Measurements from ENCODE around the gene HERC4.

The HERC4 gene

GRCh38 chr10:67959839-67960476 lies 115.1 kb downstream of the HERC4 start:
- no peak for DNase-seq (ENCODE audit: low spot score)

- no peak for DNase-seq (ENCODE audit: low spot score)
Observed at GRCh38 chr10:67955614-67956013, 119.5 kb downstream of the HERC4 start.

- DNase-seq (ENCODE audit: low spot score) = no peak
Observed at GRCh38 chr10:67943917-67944316, 131.2 kb downstream of the HERC4 start.

GRCh38 chr10:67936416-67936815 lies 138.7 kb downstream of the HERC4 start:
- DNase-seq (ENCODE audit: low spot score) = no peak

GRCh38 chr10:67935223-67935622 lies 139.9 kb downstream of the HERC4 start:
- DNase-seq (ENCODE audit: low spot score) = no peak

GRCh38 chr10:67934336-67934735 lies 140.7 kb downstream of the HERC4 start:
- DNase-seq (ENCODE audit: low spot score) = no peak

- DNase-seq (ENCODE audit: low spot score) = no peak
Observed at GRCh38 chr10:67933199-67933598, 141.9 kb downstream of the HERC4 start.

GRCh38 chr10:67926951-67927350 lies 148.1 kb downstream of the HERC4 start:
- DNase-seq (ENCODE audit: low spot score) = no peak

GRCh38 chr10:67925449-67926005 lies 149.6 kb downstream of the HERC4 start:
- no peak for DNase-seq (ENCODE audit: low spot score)

- DNase-seq (ENCODE audit: low spot score) = no peak
Observed at GRCh38 chr10:67924136-67924535, 150.9 kb downstream of the HERC4 start.

- no peak for DNase-seq (ENCODE audit: low spot score)
Observed at GRCh38 chr10:67923551-67923950, 151.5 kb downstream of the HERC4 start.

GRCh38 chr10:67921065-67921464 lies 154.0 kb downstream of the HERC4 start:
- DNase-seq (ENCODE audit: low spot score) = no peak

GRCh38 chr10:67917679-67918078 lies 157.4 kb downstream of the HERC4 start:
- no peak for DNase-seq (ENCODE audit: low spot score)

- no peak for DNase-seq (ENCODE audit: low spot score)
Observed at GRCh38 chr10:67917169-67917568, 157.9 kb downstream of the HERC4 start.

GRCh38 chr10:67914777-67915340 lies 160.2 kb downstream of the HERC4 start:
- DNase-seq (ENCODE audit: low spot score) = no peak

- DNase-seq (ENCODE audit: low spot score) = no peak
Observed at GRCh38 chr10:67912331-67912946, 162.6 kb downstream of the HERC4 start.

GRCh38 chr10:67903581-67903980 lies 171.5 kb downstream of the HERC4 start:
- DNase-seq (ENCODE audit: low spot score) = no peak

- no peak for DNase-seq (ENCODE audit: low spot score)
Observed at GRCh38 chr10:67893637-67894036, 181.4 kb downstream of the HERC4 start.

- DNase-seq (ENCODE audit: low spot score) = peak; percentile 82
Observed at GRCh38 chr10:67884842-67885670, 190.0 kb downstream of the HERC4 start.

- peak; percentile 96 for DNase-seq (ENCODE audit: low spot score)
Observed at GRCh38 chr10:67884313-67884841, 190.7 kb downstream of the HERC4 start, which contains the start of gene SIRT1. Gene SIRT1 (plus strand): TSS chr10:67884656. CDS start chr10:67884722, 66 bp downstream.

- no peak for DNase-seq (ENCODE audit: low spot score)
Observed at GRCh38 chr10:67883710-67884312, 191.3 kb downstream of the HERC4 start.

GRCh38 chr10:67878133-67878532 lies 196.9 kb downstream of the HERC4 start:
- DNase-seq (ENCODE audit: low spot score) = no peak

All from putamen (tissue), 1 donor.